Suprapubic skin (tissue), 3 donors: ENCODE results near the gene MAML1.

Source experiments
- CTCF ChIP-seq, 2 donors: fragments of 200-600 bp in 1 of 2; fragments of 450-650 bp in 1 of 2; sonication (generic) in 1 of 2; IDR thresholded peaks; one replicate each; pipeline ENCODE4 v1.5.1; 2016 to 2019; ENCODE audit warnings: antibody characterized with exemption in 2 of 2, mild to moderate bottlenecking in 1 of 2, moderate library complexity in 1 of 2
- POLR2AphosphoS5 ChIP-seq, 3 donors: sonication (generic); formaldehyde crosslinking; IDR thresholded peaks; one replicate each; pipeline ENCODE4 v1.6.1; 2017; ENCODE audit warnings: antibody characterized with exemption in 3 of 3

GRCh38 chr5:179732412-179732917 lies at the start of gene MAML1:
- TF ChIP-seq CTCF (IDR thresholded peaks at IDR 0.05) (no peak), POLR2AphosphoS5 (IDR thresholded peaks at IDR 0.05) (peak in 1 of 3 donors; percentile 81)
